GM12872 (cell line): Measurements from ENCODE around the gene ALDH3B2.

Experiments
- TF ChIP-seq, protein P1 (sequence below): IDR thresholded peaks from 3 replicates; pipeline ENCODE4 v1.5.1; 2011; ENCODE audit warnings: low read depth, mild to moderate bottlenecking, low read length, moderate library complexity; ENCODE audit not compliant: insufficient read depth

The ALDH3B2 gene

DNA sequence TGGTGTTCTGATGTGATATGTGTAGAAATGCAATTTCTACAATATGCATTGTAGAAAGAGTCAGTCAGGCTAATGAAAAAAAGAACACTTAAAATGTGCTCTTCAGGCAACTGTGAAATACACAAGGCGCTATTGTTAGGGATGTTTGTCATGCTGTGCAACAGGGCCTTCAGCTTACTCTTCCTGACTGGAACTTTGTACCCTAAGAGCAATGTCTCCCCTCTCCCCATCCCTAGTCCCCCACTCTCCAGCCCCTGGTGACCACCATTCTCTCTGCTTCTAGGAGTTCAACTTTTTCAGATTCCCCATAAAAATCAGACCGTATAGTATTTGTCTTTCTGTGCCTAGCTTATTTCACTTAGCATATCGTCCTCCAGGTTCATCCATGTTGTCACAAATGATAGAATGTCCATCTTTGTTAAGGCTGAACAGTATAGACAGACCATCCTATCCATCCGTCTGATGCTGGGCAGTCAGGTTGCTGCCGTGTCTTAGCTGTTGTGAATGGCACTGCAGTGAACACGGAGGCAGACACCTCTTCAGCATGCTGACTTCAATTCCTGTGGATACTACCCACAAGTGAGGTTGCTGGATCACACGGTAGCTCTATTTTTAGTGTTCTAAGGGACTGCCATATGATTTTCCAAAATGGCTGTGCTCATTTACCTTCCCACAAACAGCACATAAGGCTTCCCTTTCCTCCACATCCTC lies 57.0 kb downstream of the ALDH3B2 start:
- TF ChIP-seq, protein P1, sequence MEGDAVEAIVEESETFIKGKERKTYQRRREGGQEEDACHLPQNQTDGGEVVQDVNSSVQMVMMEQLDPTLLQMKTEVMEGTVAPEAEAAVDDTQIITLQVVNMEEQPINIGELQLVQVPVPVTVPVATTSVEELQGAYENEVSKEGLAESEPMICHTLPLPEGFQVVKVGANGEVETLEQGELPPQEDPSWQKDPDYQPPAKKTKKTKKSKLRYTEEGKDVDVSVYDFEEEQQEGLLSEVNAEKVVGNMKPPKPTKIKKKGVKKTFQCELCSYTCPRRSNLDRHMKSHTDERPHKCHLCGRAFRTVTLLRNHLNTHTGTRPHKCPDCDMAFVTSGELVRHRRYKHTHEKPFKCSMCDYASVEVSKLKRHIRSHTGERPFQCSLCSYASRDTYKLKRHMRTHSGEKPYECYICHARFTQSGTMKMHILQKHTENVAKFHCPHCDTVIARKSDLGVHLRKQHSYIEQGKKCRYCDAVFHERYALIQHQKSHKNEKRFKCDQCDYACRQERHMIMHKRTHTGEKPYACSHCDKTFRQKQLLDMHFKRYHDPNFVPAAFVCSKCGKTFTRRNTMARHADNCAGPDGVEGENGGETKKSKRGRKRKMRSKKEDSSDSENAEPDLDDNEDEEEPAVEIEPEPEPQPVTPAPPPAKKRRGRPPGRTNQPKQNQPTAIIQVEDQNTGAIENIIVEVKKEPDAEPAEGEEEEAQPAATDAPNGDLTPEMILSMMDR, result no peak

DNA sequence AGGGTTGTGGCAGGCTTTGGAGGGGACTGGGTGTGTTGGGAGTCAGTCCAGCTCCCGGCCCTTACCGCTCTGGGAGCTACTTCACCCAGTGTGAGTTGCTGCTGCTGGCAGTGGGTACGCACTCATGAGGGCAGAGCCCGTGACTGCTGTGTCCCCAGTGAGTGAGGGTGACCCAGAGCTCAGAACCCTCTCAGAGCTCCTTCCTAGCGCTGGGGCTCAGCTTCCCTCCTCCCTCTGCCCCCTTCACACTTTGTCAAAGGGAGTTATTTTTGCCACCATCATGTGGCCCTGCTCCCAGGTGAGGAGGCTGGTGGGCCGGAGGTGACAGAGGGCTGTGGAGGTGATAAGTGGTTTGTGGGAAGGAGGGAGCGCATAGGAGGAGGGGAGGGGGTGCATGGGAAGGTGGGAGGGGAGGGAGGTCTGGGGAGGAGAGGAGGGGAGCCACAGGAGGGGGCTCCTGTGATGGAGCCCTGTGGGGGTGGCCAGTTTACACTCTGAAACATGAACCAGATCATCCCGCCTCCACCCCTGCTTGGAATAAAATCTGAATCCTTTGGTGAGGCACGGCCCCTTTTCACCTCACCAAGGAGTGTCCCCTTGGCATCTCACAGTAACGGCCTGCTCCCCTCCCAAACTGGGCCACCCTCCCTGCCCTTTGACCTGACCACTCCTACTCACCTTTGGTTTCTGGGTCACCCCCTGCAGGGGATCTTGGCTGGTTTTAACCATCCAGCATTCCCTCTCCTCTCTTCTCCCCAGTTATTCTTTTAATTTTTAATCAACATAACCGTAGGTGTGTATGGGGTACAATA lies 57.8 kb downstream of the ALDH3B2 start:
- TF ChIP-seq, protein P1, result no peak

DNA sequence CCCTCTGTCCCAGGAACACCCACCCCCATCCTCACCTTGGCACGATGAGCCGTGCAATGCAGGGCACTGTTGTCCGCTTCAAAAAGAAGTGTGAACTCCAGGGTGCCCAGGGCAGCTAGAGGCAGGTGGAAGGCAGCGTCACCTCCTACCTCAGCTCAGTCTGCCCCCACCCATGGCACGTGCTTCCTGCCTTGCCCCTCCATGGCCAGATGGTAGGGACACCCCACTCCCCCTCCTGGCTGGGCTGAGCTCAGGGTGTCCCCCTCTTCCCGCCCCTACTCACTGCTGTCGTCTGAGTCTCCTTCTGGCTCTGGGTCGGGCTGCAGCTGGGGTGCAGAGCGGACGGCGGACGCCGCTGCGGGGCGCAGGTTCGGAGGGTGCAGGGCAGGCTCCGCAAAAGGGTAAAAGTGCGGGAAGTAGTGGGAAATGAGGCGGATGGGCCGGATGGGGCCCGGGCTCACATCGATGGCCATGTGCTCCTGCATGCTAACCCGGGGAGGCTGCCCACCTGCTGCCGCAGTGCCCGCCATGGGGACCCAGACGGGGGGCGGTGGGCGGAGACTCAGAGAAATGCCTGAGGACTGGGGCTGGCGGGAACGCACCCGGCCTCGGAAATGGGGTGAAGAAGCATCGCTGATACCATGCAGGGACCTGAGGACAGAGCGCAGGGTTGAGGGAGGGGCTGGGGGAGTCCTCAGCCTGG lies 58.5 kb downstream of the ALDH3B2 start:
- TF ChIP-seq, protein P1, result no peak

DNA sequence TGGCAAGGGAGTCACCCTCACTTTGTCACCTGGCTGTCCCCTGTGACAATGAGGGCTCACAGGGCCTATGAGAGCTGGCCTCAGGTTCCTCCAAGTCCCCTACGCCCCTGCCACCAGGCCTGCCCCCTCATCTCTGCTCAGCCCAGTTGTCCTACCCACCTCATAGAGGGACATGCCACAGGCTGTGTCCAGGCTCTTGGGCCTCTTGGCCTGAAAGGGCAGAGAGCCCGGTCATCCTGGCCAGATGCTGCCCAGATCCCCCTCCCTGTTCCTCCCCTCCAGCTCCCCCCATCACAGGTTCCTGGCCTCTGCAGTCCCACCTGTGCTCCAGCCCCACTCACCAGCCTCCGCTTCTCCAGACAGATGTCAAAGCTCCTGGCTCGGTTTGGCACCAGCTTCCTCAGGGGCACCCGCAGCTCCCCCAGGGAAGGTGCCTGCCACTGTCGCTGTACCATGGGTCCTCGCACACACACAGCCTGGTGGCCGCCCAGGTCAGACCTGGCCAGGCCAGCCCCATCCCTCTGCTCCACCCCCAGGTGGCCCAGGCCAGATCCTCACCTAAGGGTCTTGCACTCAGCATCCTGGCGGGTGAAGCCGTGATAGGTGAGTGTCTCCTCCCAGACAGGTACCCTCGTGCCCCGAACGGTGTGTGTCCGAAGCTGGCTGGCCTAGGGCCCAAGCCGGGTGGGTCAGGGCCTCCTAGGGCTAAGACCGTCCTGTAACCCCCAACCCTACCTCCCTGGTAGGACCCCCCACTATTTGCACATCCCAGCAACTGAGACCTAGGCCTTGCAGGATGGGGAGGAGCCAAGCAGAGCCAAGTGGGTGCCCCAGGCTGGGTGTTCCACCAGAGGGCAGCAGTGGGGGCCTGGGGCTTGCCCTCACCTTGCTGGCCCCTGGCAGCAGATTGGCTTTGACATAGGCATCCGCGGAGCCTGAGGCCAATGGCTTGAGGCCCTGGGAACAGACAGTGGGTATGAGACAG lies 59.4 kb downstream of the ALDH3B2 start:
- TF ChIP-seq, protein P1, result peak; percentile 76

DNA sequence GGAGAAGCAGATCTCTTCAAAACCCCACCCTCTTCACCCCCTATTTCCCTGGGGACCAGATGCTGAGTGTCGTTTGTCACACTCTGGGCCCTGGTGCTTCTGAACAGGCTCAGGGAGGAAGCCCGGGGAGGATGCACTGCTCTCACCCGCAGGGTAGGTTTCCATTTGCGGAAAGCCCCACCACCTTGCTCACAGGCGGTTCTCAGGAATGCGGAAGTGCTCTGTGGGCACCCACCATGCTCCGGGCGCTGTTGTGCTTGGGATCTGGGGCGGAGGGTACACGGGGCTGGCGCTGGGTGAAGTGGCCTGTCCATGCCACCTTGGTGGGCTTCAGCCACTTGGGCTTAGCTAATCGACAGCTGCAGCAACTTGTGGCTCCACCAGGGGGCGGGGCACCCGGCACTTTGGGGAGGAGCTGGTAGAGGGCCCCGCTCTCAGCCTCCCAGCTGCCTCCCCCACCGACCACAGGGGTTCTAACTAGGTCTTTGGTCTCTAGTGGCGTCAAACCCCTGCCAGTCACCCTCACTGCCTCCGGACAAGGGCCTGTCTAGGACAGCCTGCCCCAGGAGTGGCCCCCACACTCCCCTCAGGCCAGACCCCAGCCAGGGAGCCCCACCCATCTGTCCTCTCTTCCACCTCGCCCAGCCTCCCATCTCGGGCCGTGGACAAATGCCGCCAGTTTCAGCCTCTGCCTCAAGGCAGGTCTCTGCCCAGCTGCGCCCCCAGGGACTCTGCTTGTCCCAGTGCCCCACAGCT lies 60.3 kb downstream of the ALDH3B2 start:
- TF ChIP-seq, protein P1, result peak; percentile 64

DNA sequence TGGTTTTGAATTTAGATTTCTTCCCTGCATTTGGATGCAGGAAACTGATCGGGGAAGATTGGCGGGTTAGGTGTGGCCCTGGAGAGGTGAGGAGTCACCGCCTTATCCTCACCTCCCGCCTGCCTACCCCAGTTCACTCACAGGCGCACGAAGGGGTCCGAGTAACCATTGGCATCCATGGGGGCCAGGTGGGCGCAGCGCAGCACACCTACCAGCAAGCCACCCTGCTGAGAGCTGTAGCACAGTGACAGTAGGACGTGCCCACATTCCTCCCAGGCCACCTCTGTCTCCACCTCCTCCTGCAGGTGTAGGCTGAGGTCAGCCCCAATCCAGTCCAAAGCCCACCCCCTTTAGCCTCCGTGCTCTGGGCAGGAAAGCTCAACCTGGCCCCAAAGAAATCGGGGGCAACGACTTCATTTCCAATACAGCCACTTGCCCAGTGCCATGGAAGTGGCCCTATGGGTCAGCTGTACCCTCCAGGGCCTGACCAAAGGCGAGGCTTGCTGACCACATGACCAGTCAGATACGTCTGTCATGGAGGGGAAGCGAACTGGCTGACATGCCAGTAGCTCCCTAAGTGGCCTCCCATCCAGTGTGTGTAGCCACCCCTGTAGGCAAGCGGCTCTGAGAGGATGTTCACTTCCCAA lies 61.0 kb downstream of the ALDH3B2 start:
- TF ChIP-seq, protein P1, result no peak
